Thoracic aorta (tissue), 2 donors: ENCODE results near the gene GAN. TPM values are rescaled to one million over a fixed set of nuclear protein-coding genes. Genes with fewer than 3 reads are reported as not detected.

Experiments
- ATAC-seq: fragments of 150-250 bp; one replicate; pipeline ENCODE4 v1.8.0; 2017; ENCODE audit warnings: low read depth; ENCODE audit not compliant: insufficient number of reproducible peaks, low FRiP score
- DNase-seq: peaks from one replicate; pipeline ENCODE4 v3.0.0-alpha.2; 2020; ENCODE audit warnings: low spot score
- H3K27ac ChIP-seq, 2 donors: fragments of 200-600 bp; sonication (generic); 1 replicate in 1 of 2; 2 replicates in 1 of 2; pipeline ENCODE4 v1.5.1; 2016; ENCODE audit warnings: mild to moderate bottlenecking in 2 of 2, moderate library complexity in 2 of 2
- H3K27me3 ChIP-seq: fragments of 200-600 bp; sonication (generic); replicated peaks from 2 replicates; pipeline ENCODE4 v1.6.0; 2016; ENCODE audit warnings: mild to moderate bottlenecking; ENCODE audit not compliant: insufficient read depth
- H3K36me3 ChIP-seq: fragments of 200-600 bp; sonication (generic); one replicate; pipeline ENCODE4 v1.5.1; 2016
- H3K4me1 ChIP-seq, 2 donors: fragments of 200-600 bp; sonication (generic); 1 replicate in 1 of 2; 2 replicates in 1 of 2; pipeline versions ENCODE4 v1.5.1 to v1.6.0; 2016; ENCODE audit warnings: low read depth in 2 of 2, mild to moderate bottlenecking in 1 of 2; ENCODE audit not compliant: control insufficient read depth in 1 of 2
- H3K4me3 ChIP-seq: fragments of 200-600 bp; sonication (generic); 2 replicates; pipeline ENCODE4 v1.5.1; 2016; ENCODE audit warnings: mild to moderate bottlenecking
- H3K9me3 ChIP-seq: fragments of 200-600 bp; sonication (generic); 2 replicates; pipeline ENCODE4 v1.5.1; 2016
- CTCF ChIP-seq: fragments of 200-600 bp; sonication (generic); IDR thresholded peaks from one replicate; pipeline ENCODE4 v1.5.1; 2019; ENCODE audit warnings: antibody characterized with exemption
- total RNA-seq, 2 donors: library from RNA; depleted of rRNA; stranded (reverse); fragments of >200 nt; gene quantifications; one replicate each; pipeline versions ENCODE4 v1.1.0 to v1.2.3, GENCODE V29; 2016

GAN gene
- total RNA-seq, 2 donors from 2014 or later: 7.4 to 10.1 TPM

- H3K4me1 ChIP-seq: peaks cover 12 to 16% of the 10 kb centered on the region in 2 donors
- TF ChIP-seq CTCF: no peak
- peak overlapping the region; percentile 78 to 83 for H3K27ac ChIP-seq
- DNase-seq (peak; percentile 9), ATAC-seq (peak; percentile 33)
- peak overlapping the region; percentile 85 for H3K4me3 ChIP-seq
- H3K9me3 ChIP-seq: no peaks in the 10 kb centered on the region
- no peaks in the 10 kb centered on the region for H3K27me3 ChIP-seq
- no peaks in the 10 kb centered on the region for H3K36me3 ChIP-seq
Observed at GRCh38 chr16:81315271-81316175, 761 bp downstream of the GAN start.

DNA sequence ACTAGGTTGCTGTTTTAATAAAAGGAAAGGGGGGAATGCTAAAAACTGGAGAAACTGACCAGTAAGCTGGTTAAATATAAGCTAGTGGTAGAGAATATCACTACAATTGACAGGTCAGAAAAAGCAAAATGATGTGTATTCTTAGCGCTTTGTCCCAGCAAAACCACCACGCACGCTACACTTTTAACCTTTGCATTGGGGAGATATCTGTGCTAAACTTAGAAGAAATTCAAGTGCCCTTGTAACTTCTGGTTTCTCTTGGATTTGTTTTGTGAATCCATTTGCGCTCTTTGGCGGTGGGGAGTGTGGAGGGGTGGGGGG lies 1.4 kb downstream of the GAN start:
- peaks cover 12 to 16% of the 10 kb centered on the region in 2 donors for H3K4me1 ChIP-seq

GRCh38 chr16:81318711-81319110 lies 3.9 kb downstream of the GAN start:
- no peak for TF ChIP-seq CTCF
- H3K4me1 ChIP-seq: peaks cover 5 to 8% of the 10 kb centered on the region in 2 donors
- no peaks in the 10 kb centered on the region for H3K36me3 ChIP-seq
- DNase-seq: no peak
- no peak overlapping the region for H3K27ac ChIP-seq
- no peak for ATAC-seq
- no peak overlapping the region for H3K4me3 ChIP-seq
- H3K9me3 ChIP-seq: no peaks in the 10 kb centered on the region
- no peaks in the 10 kb centered on the region for H3K27me3 ChIP-seq

More for the DNA sequence above, 1.4 kb downstream of the GAN start:
- no peak for TF ChIP-seq CTCF
- Histone ChIP-seq H3K9me3 (no peaks in the 10 kb centered on the region), H3K27me3 (no peaks in the 10 kb centered on the region), H3K4me3 (peak overlapping the region; percentile 85), H3K36me3 (no peaks in the 10 kb centered on the region), H3K27ac (no peak overlapping the region)
- no peak for ATAC-seq
- DNase-seq: no peak

- TF ChIP-seq CTCF: no peak
- H3K4me1 ChIP-seq: peaks cover 0 to 4% of the 10 kb centered on the region in 2 donors
- ATAC-seq: no peak
Observed at GRCh38 chr16:81319221-81319912, 4.6 kb downstream of the GAN start.

DNA sequence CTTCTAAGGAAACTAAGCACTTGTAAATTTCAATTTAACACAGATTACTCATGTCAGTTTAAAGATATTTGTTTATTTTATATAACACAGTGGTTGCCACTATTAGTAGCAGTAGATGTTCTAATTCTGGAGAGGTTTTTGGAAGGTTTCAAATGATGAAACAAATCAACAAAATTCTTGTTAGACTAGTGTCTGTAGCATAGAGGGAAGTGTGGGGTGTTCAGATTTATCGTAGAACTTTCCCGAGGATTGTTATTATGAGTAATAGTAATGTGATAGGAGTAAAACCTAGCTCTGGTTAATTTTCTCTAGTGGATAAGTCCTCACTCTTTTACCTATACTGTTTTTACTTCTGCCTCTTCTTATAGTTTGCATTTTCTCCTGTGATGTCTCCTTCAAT lies 6.3 kb downstream of the GAN start:
- Histone ChIP-seq H3K27me3 (no peaks in the 10 kb centered on the region), H3K27ac (no peak overlapping the region), H3K4me3 (no peak overlapping the region), H3K4me1 (peaks cover 0 to under 1% of the 10 kb centered on the region in 2 donors), H3K36me3 (no peaks in the 10 kb centered on the region), H3K9me3 (no peaks in the 10 kb centered on the region)
- TF ChIP-seq CTCF: no peak
- DNase-seq: no peak
- no peak for ATAC-seq

More at GRCh38 chr16:81319221-81319912, 4.6 kb downstream of the GAN start:
- Histone ChIP-seq H3K27ac (no peak overlapping the region), H3K9me3 (no peaks in the 10 kb centered on the region), H3K36me3 (no peaks in the 10 kb centered on the region), H3K4me3 (no peak overlapping the region), H3K27me3 (no peaks in the 10 kb centered on the region)
- no peak for DNase-seq
